HL-60/S4 (cell line): Measurements from ENCODE around the gene RIMKLB.
"Not testable (repeated sequence)": the region's sequence is repeated elsewhere in the genome, so short reads cannot be mapped to it uniquely, and the experiment has no call there.

ENCODE experiments used
- in situ Hi-C: fragments of 300-500 bp; cut with MboI; formaldehyde crosslinking; loops from 2 replicates; pipeline ENCODE4 v1.14.3; 2022; ENCODE audit warnings: low sequenced_read_pairs

RIMKLB gene

DNA sequence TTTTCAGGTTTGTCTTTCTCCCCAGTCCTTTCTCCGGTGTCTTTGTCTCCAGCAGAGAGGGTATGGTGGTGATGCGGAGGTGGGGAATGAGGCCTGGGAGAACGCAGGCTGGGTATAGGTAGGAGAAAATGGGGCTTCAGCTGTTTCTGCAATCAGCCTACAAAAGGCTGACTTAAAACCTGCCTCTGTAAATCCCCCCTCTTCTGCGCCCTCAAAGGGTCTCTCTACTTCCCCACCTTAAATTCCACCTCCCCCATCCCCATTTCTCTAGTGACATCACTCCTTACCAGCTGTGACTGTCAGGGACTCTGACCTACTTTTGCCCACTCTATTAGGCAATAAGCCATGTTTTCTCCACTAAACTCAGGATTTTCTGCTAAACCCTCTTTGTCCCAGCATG is 8.1 kb upstream of the RIMKLB start:
- in situ Hi-C loops, result loop anchor here (10.0 to 25.0 kb wide), 2 partner anchors 173 to 355 kb away; no protein-coding TSS in a partner anchor

GRCh38 chr12:8692573-8692972 is 5.2 kb upstream of the RIMKLB start:
- in situ Hi-C loops, result loop anchor here (25.0 kb wide), 1 partner anchor 170 kb away; no protein-coding TSS in a partner anchor

- in situ Hi-C loops, result loop anchor here (25.0 kb wide), 1 partner anchor 167 kb away; no protein-coding TSS in a partner anchor
These were observed 2.7 kb upstream of the RIMKLB start for GRCh38 chr12:8695116-8695515.

- in situ Hi-C loops, result loop anchor here (25.0 kb wide), 1 partner anchor 166 kb away; no protein-coding TSS in a partner anchor
These were observed 1.2 kb upstream of the RIMKLB start for GRCh38 chr12:8696442-8697090.

- in situ Hi-C loops, result loop anchor here (25.0 kb wide), 1 partner anchor 165 kb away; no protein-coding TSS in a partner anchor
These were observed 693 bp upstream of the RIMKLB start for GRCh38 chr12:8697120-8697475.

- in situ Hi-C loops, result loop anchor here (25.0 kb wide), 1 partner anchor 164 kb away; no protein-coding TSS in a partner anchor
These were observed 501 bp downstream of the RIMKLB start for GRCh38 chr12:8698132-8698851.

DNA sequence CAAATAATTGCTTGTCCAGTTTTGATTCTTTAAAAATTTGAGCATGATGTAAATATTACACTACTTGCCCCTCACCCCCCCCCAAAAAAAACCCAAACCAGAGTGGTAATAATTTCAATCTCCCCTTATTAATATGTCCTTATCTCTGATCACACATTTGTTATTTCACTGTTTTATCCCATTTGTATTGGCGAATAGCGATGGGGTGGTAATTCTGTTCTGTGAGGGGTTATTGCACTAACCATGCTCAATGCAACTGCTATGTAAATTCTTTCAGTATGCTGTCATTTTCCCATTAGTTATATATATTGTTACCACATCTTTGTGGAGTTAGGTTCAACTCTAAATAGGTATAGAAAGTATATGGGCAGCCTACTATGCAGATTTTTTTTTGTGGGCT is 1.1 kb downstream of the RIMKLB start:
- in situ Hi-C loops, result loop anchor here (25.0 kb wide), 1 partner anchor 163 kb away; no protein-coding TSS in a partner anchor

- in situ Hi-C loops, result loop anchor here (25.0 kb wide), 1 partner anchor 163 kb away; no protein-coding TSS in a partner anchor
These were observed 1.9 kb downstream of the RIMKLB start for GRCh38 chr12:8699714-8700113.

DNA sequence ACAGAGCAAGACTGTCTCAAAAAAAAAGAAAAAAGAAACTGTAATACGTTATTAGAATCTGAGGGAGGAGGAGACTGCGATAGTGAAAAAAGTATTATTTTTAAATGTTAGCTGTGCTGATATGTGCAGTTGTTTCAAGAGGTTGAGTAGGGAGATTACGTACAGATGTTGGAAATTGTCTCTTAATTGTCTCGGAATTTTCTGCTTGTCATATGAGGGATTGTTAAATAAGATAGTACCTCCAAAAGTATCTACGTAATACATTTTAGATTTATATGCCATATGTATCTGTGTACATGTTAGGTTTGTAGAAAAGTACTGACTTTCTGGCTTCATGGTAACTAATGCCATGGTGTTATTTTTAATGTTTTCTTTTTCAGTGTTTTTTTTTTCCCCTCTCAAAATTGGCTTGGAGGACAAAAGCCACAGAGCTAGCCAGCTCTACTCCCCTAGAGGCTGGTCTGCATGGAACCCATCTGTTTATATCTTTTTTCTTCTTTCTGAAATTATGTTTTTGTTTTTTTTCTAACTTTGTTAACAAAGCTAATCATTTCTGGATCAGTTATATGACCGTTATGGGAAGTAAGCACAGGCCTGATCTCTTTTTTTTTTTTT is 3.4 kb downstream of the RIMKLB start:
- in situ Hi-C loops, result no loop called here

GRCh38 chr12:8702159-8702558 is 4.4 kb downstream of the RIMKLB start:
- in situ Hi-C loops, result no loop called here

GRCh38 chr12:8709124-8709830 is 11.5 kb downstream of the RIMKLB start:
- in situ Hi-C loops, result no loop called here

DNA sequence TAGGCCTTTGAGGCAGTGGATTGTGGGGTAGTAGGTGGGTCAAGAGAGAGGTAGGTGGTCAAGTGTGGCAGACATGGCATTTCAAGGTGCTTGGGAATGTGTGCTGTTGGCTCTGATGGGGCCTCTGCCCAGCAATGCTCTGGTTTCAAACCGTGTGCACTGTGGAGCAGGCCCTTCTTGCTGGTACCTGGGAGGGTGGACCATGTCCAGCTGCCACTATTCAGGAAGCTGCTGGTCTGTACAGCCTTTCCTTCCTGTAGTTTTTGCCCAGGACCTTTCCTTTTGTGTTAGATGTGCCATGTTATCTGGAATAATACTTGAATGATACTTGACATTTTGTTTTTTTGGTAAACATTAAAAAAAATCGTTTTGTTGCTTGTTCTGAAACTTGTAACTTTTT is 14.8 kb downstream of the RIMKLB start:
- in situ Hi-C loops, result no loop called here

- in situ Hi-C loops, result no loop called here
These were observed 24.6 kb downstream of the RIMKLB start for GRCh38 chr12:8722286-8722800.

GRCh38 chr12:8734873-8735381 is 37.1 kb downstream of the RIMKLB start:
- in situ Hi-C loops, result no loop called here

GRCh38 chr12:8742501-8742900 is 44.7 kb downstream of the RIMKLB start:
- in situ Hi-C loops, result no loop called here

DNA sequence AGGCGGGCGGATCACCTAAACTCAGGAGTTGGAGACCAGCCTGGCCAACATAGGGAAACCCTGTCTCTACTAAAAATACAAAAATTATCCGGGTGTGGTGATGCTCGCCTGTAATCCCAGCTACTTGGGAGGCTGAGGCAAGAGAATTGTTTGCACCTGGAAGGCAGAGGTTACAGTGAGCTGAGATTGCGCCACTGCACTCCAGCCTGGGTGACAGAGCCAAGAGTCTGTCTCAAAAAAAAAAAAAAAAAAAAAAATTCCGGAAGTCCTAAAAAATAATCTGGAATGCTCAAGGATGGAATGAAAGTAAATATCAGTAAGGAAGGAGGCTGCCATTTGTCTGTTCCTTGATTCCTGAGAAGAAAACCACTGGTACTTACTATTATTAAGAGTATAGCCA is 45.3 kb downstream of the RIMKLB start:
- in situ Hi-C loops, result not testable (repeated sequence)

DNA sequence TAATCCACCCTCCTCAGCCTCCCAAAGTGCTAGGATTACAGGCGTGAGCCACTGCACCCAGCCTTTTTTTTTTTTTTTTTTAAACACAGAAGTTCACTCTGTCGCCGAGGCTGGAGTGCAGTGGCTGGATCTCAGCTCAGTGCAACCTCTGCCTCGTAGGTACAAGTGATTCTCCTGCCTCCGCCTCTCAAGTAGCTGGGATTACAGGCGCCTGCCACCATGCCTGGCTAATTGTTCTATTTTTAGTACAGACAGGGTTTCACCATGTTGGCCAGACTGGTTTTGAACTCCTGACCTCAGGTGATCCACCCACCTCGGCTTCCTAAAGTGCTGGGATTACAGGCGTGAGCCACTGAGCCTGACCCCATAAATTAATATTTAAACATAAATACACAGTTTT is 47.8 kb downstream of the RIMKLB start:
- in situ Hi-C loops, result not testable (repeated sequence)

- in situ Hi-C loops, result no loop called here
These were observed 48.3 kb downstream of the RIMKLB start for GRCh38 chr12:8746046-8746445.

DNA sequence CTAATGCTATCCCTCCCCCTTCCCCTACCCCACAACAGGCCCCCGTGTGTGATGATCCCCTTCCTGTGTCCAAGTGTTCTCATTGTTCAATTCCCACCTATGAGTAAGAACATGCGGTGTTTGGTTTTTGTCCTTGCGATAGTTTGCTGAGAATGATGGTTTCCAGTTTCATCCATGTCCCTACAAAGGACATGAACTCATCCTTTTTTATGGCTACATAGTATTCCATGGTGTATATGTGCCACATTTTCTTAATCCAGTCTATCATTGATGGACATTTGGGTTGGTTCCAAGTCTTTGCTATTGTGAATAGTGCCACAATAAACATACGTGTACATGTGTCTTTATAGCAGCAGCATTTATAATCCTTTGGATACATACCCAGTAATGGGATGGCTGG is 62.3 kb downstream of the RIMKLB start:
- in situ Hi-C loops, result not testable (repeated sequence)

GRCh38 chr12:8762701-8763100 is 64.9 kb downstream of the RIMKLB start:
- in situ Hi-C loops, result not testable (repeated sequence)

DNA sequence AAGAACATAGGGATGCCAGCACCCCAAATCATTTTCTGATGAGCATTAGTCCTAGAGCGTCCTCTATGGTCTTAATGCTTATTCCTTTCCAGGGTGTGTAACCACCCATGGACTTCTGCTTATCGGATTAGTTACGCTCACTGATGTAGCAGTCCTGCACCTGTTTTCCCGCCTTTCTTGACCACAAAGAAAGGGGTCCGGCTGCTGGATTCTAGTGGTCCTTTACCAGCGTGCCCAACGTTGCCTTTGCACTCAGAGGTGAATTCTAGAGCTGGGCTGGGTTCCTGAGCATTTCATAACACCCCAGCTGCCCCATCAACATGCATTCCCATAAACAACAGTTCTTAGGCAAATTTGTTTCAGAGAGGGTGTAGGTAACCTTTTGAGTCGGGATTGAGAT is 68.3 kb downstream of the RIMKLB start:
- in situ Hi-C loops, result not testable (repeated sequence)
